H1 (cell line): ENCODE measurements around the gene CD34. TPM values are rescaled to one million over a fixed set of nuclear protein-coding genes. Genes with fewer than 3 reads are reported as not detected.

Experiments used
- CTCF ChIA-PET: fragments of 300-600 bp; sonication (Branson Sonifier 250); formaldehyde crosslinking; loops from one replicate; lab custom pipeline; 2021; ENCODE audit not compliant: partially characterized antibody; lab: Charles Lee
- POLR2A ChIA-PET: fragments of 300-600 bp; sonication (Branson Sonifier 250); formaldehyde crosslinking; loops from one replicate; lab custom pipeline; 2021; ENCODE audit warnings: inconsistent platforms; ENCODE audit not compliant: partially characterized antibody; lab: Charles Lee
- DNase-seq, 2 experiments: peaks; one replicate each; pipeline versions ENCODE4 v3.0.0 to v3.0.0-alpha.2; 2010 to 2022; ENCODE audit warnings: low spot score in 2 of 2, low read depth in 1 of 2, mixed read lengths in 1 of 2
- FAIRE-seq: peaks from 2 replicates; lab custom pipeline; 2011; peaks lifted over from hg19 to GRCh38; lab: Jason Lieb, UNC
- H2AFZ ChIP-seq: 2 replicates; pipeline ENCODE4 v1.8.1; 2012; ENCODE audit warnings: low read length, inconsistent platforms
- H2AK5ac ChIP-seq: 2 replicates; pipeline ENCODE4 v1.6.1; 2013; ENCODE audit warnings: low read depth, low read length
- H2BK120ac ChIP-seq: replicated peaks from 2 replicates; pipeline ENCODE3; 2013; ENCODE audit warnings: low read depth, low read length, inconsistent platforms
- H2BK12ac ChIP-seq: 2 replicates; pipeline ENCODE4 v1.6.1; 2013; ENCODE audit warnings: low read depth, low read length
- H2BK15ac ChIP-seq: 2 replicates; pipeline ENCODE4 v1.6.1; 2013; ENCODE audit warnings: low read length
- H2BK20ac ChIP-seq: 2 replicates; pipeline ENCODE4 v1.6.1; 2013; ENCODE audit warnings: low read length
- H2BK5ac ChIP-seq: 2 replicates; pipeline ENCODE4 v1.6.1; 2013; ENCODE audit warnings: low read depth, low read length
- H3K14ac ChIP-seq: 2 replicates; pipeline ENCODE4 v1.6.1; 2013; ENCODE audit warnings: inconsistent platforms; ENCODE audit not compliant: insufficient read length
- H3K18ac ChIP-seq: 2 replicates; pipeline ENCODE4 v1.6.1; 2013; ENCODE audit warnings: low read length; ENCODE audit errors: extremely low read depth
- H3K23ac ChIP-seq: 2 replicates; pipeline ENCODE4 v1.6.1; 2013; ENCODE audit warnings: inconsistent platforms; ENCODE audit not compliant: insufficient read length
- H3K23me2 ChIP-seq: 2 replicates; pipeline ENCODE4 v1.6.1; 2013; ENCODE audit warnings: low read depth, low read length
- H3K27ac ChIP-seq: 2 replicates; pipeline ENCODE4 v1.6.1; 2011; ENCODE audit warnings: low read depth, low read length, inconsistent platforms
- H3K27me3 ChIP-seq, 4 experiments: replicated peaks in 1 of 4; 1 replicate in 1 of 4; 2 replicates in 3 of 4; pipeline versions ENCODE4 v1.6.1 to v1.8.1; 2011 to 2013; ENCODE audit warnings: low read length in 3 of 4, mild to moderate bottlenecking in 3 of 4, inconsistent platforms in 2 of 4, mixed read lengths in 2 of 4, moderate library complexity in 1 of 4; ENCODE audit not compliant: control insufficient read depth in 3 of 4, insufficient read depth in 3 of 4; ENCODE audit errors: extremely low read depth in 1 of 4
- H3K36me3 ChIP-seq, 4 experiments: 2 replicates each; pipeline versions ENCODE4 v1.6.1 to v1.8.1; 2011 to 2013; ENCODE audit warnings: mild to moderate bottlenecking in 4 of 4, low read length in 3 of 4, moderate library complexity in 2 of 4, control low read depth in 1 of 4, inconsistent platforms in 1 of 4; ENCODE audit not compliant: insufficient read depth in 4 of 4, control insufficient read depth in 2 of 4
- H3K4ac ChIP-seq: replicated peaks from 2 replicates; pipeline ENCODE3; 2013; ENCODE audit warnings: low read length, low read depth, mixed read lengths, inconsistent platforms; ENCODE audit not compliant: insufficient read length
- H3K4me1 ChIP-seq, 4 experiments: replicated peaks in 1 of 4; 1 replicate in 1 of 4; 2 replicates in 3 of 4; pipeline versions ENCODE4 v1.6.1 to v1.8.1; 2011 to 2013; ENCODE audit warnings: low read length in 3 of 4, inconsistent platforms in 2 of 4, mixed read lengths in 1 of 4; ENCODE audit not compliant: insufficient read depth in 4 of 4, control insufficient read depth in 3 of 4
- H3K4me2 ChIP-seq, 2 experiments: 2 replicates each; pipeline versions ENCODE4 v1.6.1 to v1.8.1; 2011 to 2013; ENCODE audit warnings: low read depth in 2 of 2, low read length in 2 of 2, control low read depth in 1 of 2, inconsistent platforms in 1 of 2, mild to moderate bottlenecking in 1 of 2; ENCODE audit not compliant: insufficient read depth in 1 of 2
- H3K4me3 ChIP-seq, 4 experiments: fragments of 200-600, 300-600 bp in 1 of 4; sonication (generic), shearing (Covaris generic), sonication (Bioruptor Twin) in 1 of 4; 2 replicates each; pipeline versions ENCODE4 v1.5.1 to v1.8.1; 2011 to 2016; ENCODE audit warnings: low read length in 4 of 4, low read depth in 3 of 4, control low read depth in 2 of 4, inconsistent platforms in 2 of 4, mild to moderate bottlenecking in 2 of 4, mixed read lengths in 1 of 4, moderate library complexity in 1 of 4; ENCODE audit not compliant: insufficient read depth in 2 of 4; ENCODE audit errors: extremely low read depth in 1 of 4
- H3K56ac ChIP-seq: replicated peaks from 2 replicates; pipeline ENCODE3; 2013; ENCODE audit warnings: low read depth, mild to moderate bottlenecking, mixed read lengths, low read length, inconsistent platforms; ENCODE audit not compliant: insufficient read length
- H3K79me1 ChIP-seq: 2 replicates; pipeline ENCODE4 v1.6.1; 2013; ENCODE audit warnings: low read depth, low read length, control low read depth
- H3K79me2 ChIP-seq, 2 experiments: 2 replicates each; pipeline versions ENCODE4 v1.6.1 to v1.8.1; 2012 to 2013; ENCODE audit warnings: low read length in 2 of 2, mild to moderate bottlenecking in 2 of 2, inconsistent platforms in 1 of 2; ENCODE audit not compliant: insufficient read depth in 2 of 2, control insufficient read depth in 1 of 2
- H3K9ac ChIP-seq, 4 experiments: replicated peaks in 1 of 4; 1 replicate in 1 of 4; 2 replicates in 3 of 4; pipeline versions ENCODE4 v1.6.1 to v1.8.1; 2011 to 2013; ENCODE audit warnings: low read depth in 3 of 4, low read length in 3 of 4, control low read depth in 2 of 4, mild to moderate bottlenecking in 2 of 4, moderate library complexity in 2 of 4, inconsistent platforms in 1 of 4; ENCODE audit errors: extremely low read depth in 1 of 4
- H3K9me3 ChIP-seq, 2 experiments: 2 replicates each; pipeline versions ENCODE4 v1.6.1 to v1.8.1; 2012 to 2013; ENCODE audit warnings: mild to moderate bottlenecking in 2 of 2, moderate library complexity in 2 of 2, control low read depth in 1 of 2, inconsistent platforms in 1 of 2, low read depth in 1 of 2, low read length in 1 of 2, mixed read lengths in 1 of 2; ENCODE audit not compliant: insufficient read depth in 2 of 2
- H4K20me1 ChIP-seq, 2 experiments: replicated peaks in 1 of 2; 2 replicates each; pipeline versions ENCODE3 to v1.8.1; 2011 to 2013; ENCODE audit warnings: inconsistent platforms in 2 of 2, low read length in 2 of 2, mild to moderate bottlenecking in 1 of 2; ENCODE audit not compliant: insufficient read depth in 2 of 2, control insufficient read depth in 1 of 2
- H4K5ac ChIP-seq: 2 replicates; pipeline ENCODE4 v1.6.1; 2013; ENCODE audit warnings: low read length, low read depth, mixed read lengths, inconsistent platforms; ENCODE audit not compliant: insufficient read length
- H4K8ac ChIP-seq: 2 replicates; pipeline ENCODE4 v1.8.0; 2013; ENCODE audit warnings: mild to moderate bottlenecking, moderate library complexity, low read length, inconsistent platforms; ENCODE audit not compliant: insufficient read depth; ENCODE audit errors: extremely low read depth
- H4K91ac ChIP-seq: replicated peaks from 2 replicates; pipeline ENCODE3; 2013; ENCODE audit warnings: low read length, mixed read lengths, inconsistent platforms; ENCODE audit not compliant: insufficient read length
- CEBPB ChIP-seq: IDR thresholded peaks from 2 replicates; pipeline ENCODE4 v1.6.1; 2012; ENCODE audit warnings: low read depth, low read length
- CTCF ChIP-seq, 3 experiments: IDR thresholded peaks; 1 replicate in 2 of 3; 2 replicates in 1 of 3; pipeline versions ENCODE4 v1.5.1 to v1.6.1; 2011; ENCODE audit warnings: low read length in 3 of 3, mild to moderate bottlenecking in 3 of 3, inconsistent platforms in 2 of 3, low read depth in 1 of 3, moderate library complexity in 1 of 3; ENCODE audit not compliant: insufficient read depth in 1 of 3; ENCODE audit errors: control extremely low read depth in 1 of 3
- EZH2 ChIP-seq: fragments of 200-600 bp; sonication (generic); IDR thresholded peaks from 2 replicates; pipeline ENCODE4 v1.7.1; 2012; ENCODE audit warnings: low read depth, mild to moderate bottlenecking, moderate library complexity, low read length, inconsistent platforms; ENCODE audit not compliant: severe bottlenecking
- GABPA ChIP-seq: IDR thresholded peaks from 2 replicates; pipeline ENCODE4 v1.6.1; 2011; ENCODE audit warnings: mild to moderate bottlenecking, low read length, moderate library complexity, borderline replicate concordance; ENCODE audit not compliant: insufficient read depth
- HDAC6 ChIP-seq: IDR thresholded peaks from one replicate; pipeline ENCODE4 v1.7.1; 2012; ENCODE audit warnings: low read depth, mild to moderate bottlenecking, inconsistent platforms, low read length, moderate library complexity
- KDM4A ChIP-seq: IDR thresholded peaks from one replicate; pipeline ENCODE4 v1.7.1; 2012; ENCODE audit warnings: low read depth, mild to moderate bottlenecking, moderate library complexity, low read length, inconsistent platforms; ENCODE audit not compliant: severe bottlenecking
- MAFK ChIP-seq: IDR thresholded peaks from 2 replicates; pipeline ENCODE4 v1.6.1; 2012; ENCODE audit warnings: low read depth, mild to moderate bottlenecking, improper control_type of control experiment, low read length
- POLR2AphosphoS5 ChIP-seq: IDR thresholded peaks from 2 replicates; pipeline ENCODE4 v1.6.1; 2011; ENCODE audit warnings: low read depth, low read length
- RFX5 ChIP-seq: IDR thresholded peaks from 2 replicates; pipeline ENCODE4 v1.6.1; 2011; ENCODE audit warnings: low read depth, low read length, improper control_type of control experiment, borderline replicate concordance
- SIX5 ChIP-seq: IDR thresholded peaks from 2 replicates; pipeline ENCODE4 v1.6.1; 2011; ENCODE audit warnings: mild to moderate bottlenecking, low read depth, low read length
- SP2 ChIP-seq: IDR thresholded peaks from 2 replicates; pipeline ENCODE4 v1.6.1; 2012; ENCODE audit warnings: mild to moderate bottlenecking, low read length, inconsistent platforms
- TAF1 ChIP-seq: IDR thresholded peaks from 2 replicates; pipeline ENCODE4 v1.6.1; 2011; ENCODE audit warnings: mild to moderate bottlenecking, low read depth, low read length
- WGBS, 2 experiments: shearing (Covaris generic) in 1 of 2; methylation state at CpG; one replicate each; pipeline versions ENCODE4 v1.1.6 to v1.1.7; 2013 to 2015; ENCODE audit warnings: low lambda C conversion rate in 2 of 2, mixed read lengths in 2 of 2, inconsistent platforms in 1 of 2, low coverage in 1 of 2, missing lambda C conversion rate in 1 of 2; ENCODE audit not compliant: insufficient replicate concordance in 2 of 2, insufficient coverage in 1 of 2, insufficient read length in 1 of 2; ENCODE audit errors: extremely low coverage in 1 of 2, missing lambda C conversion rate in 1 of 2; 5-methylcytosine and 5-hydroxymethylcytosine counted together
- polyA plus RNA-seq, 7 experiments: library from polyadenylated mRNA; depleted of rRNA in 3 of 7; stranded (reverse) in 5 of 7; unstranded in 2 of 7; fragments of >200 nt in 5 of 7; fragments of 200-250 nt in 2 of 7; gene quantifications; 1 replicate in 5 of 7; 2 replicates in 1 of 7; 4 replicates in 1 of 7; pipeline versions ENCODE4 v1.2.1 to v1.2.3, GENCODE V29; 2011 to 2013; ENCODE audit warnings: missing spikeins in 2 of 7, mixed read lengths in 2 of 7
- total RNA-seq: library from RNA; stranded (reverse); fragmentation: NEBNext Ultra II Directional; extraction: Animal tissue kit (Norgen Biotek cat#: 25700); gene quantifications from 2 replicates; pipeline ENCODE4 v1.2.1, GENCODE V29; 2021

CD34 gene
- total and polyA plus RNA-seq, 2 of the 8 experiments (the other 6 are each of a cell fraction or from before 2014, with no cell fraction given): 0.39 to 0.54 TPM

- Histone ChIP-seq H3K23me2 (no peaks in the 10 kb centered on the region), H3K79me1 (no peaks in the 10 kb centered on the region), H2AFZ (no peak overlapping the region), H3K36me3 (no peaks in the 10 kb centered on the region), H3K23ac (no peak overlapping the region), H2AK5ac (no peak overlapping the region), H2BK120ac (no peak overlapping the region), H4K5ac (no peak overlapping the region), H4K20me1 (no peaks in the 10 kb centered on the region), H2BK15ac (no peak overlapping the region), H3K4me3 (no peak overlapping the region), H3K9ac (no peak overlapping the region), H3K9me3 (no peaks in the 10 kb centered on the region), H3K79me2 (no peaks in the 10 kb centered on the region), H2BK20ac (no peak overlapping the region), H3K27ac (no peak overlapping the region), H3K4ac (no peak overlapping the region), H3K4me1 (no peaks in the 10 kb centered on the region; a peak in 1 of 7 replicates), H3K18ac (no peak overlapping the region), H3K56ac (no peak overlapping the region), H3K4me2 (no peak overlapping the region), H3K14ac (no peak overlapping the region), H2BK12ac (no peak overlapping the region), H3K27me3 (no peaks in the 10 kb centered on the region; a peak in 2 of 7 replicates), H4K91ac (no peak overlapping the region), H2BK5ac (no peak overlapping the region), H4K8ac (no peak overlapping the region)
- WGBS, 2 experiments: 88% methylated on average over 4 of the region's 4 CpGs; no CpG with 5 or more reads in 1 of the 2 experiments
- POLR2A ChIA-PET: no interaction called here
- FAIRE-seq: no peak
- DNase-seq: no peak
- CTCF ChIA-PET: interaction anchor here (1.2 to 1.6 kb wide), 3 partner anchors 13 to 20 kb away, joined by 3 to 4 read pairs (median 4); no protein-coding TSS in a partner anchor
- no peak for TF ChIP-seq HDAC6
- TF ChIP-seq MAFK: no peak
- TF ChIP-seq SIX5: no peak
- TF ChIP-seq EZH2: no peak
- no peak for TF ChIP-seq POLR2AphosphoS5
- no peak for TF ChIP-seq RFX5
- TF ChIP-seq TAF1: no peak
- no peak for TF ChIP-seq SP2
- no peak for TF ChIP-seq CTCF (IDR thresholded peaks at IDR 0.05; ENCODE audit: control extremely low read depth in 1 of 3, insufficient read depth in 1 of 3, low read depth in 1 of 3, low read length in 3 of 3)
- TF ChIP-seq CEBPB: no peak
- no peak for TF ChIP-seq GABPA
- no peak for TF ChIP-seq KDM4A
Observed at GRCh38 chr1:207890136-207890738, 20.7 kb downstream of the CD34 start.
